GM19372 (cell line): Measurements from ENCODE around the gene AHRR.

ENCODE experiments used
- ATAC-seq: cut with Tn5 transposase; IDR thresholded peaks from one replicate; pipeline ENCODE4 v1.9.1; 2021; ENCODE audit warnings: mild to moderate bottlenecking, low read depth, moderate library complexity; ENCODE audit not compliant: unreplicated experiment

Gene AHRR

GRCh38 chr5:344668-345067 is 23.2 kb downstream of the AHRR start:
- no peak for ATAC-seq

GRCh38 chr5:345404-346195 is 24.1 kb downstream of the AHRR start:
- no peak for ATAC-seq

- no peak for ATAC-seq
These were observed 24.9 kb downstream of the AHRR start for GRCh38 chr5:346229-346935.

- ATAC-seq = no peak
These were observed 26.3 kb downstream of the AHRR start for GRCh38 chr5:347712-348284.

GRCh38 chr5:348726-349125 is 27.2 kb downstream of the AHRR start:
- no peak for ATAC-seq

GRCh38 chr5:350355-350754 is 28.8 kb downstream of the AHRR start:
- no peak for ATAC-seq

- no peak for ATAC-seq
These were observed 29.8 kb downstream of the AHRR start for GRCh38 chr5:351084-351920.

- no peak for ATAC-seq
These were observed 30.4 kb downstream of the AHRR start for GRCh38 chr5:351921-352245.

GRCh38 chr5:352639-353611 is 31.4 kb downstream of the AHRR start:
- ATAC-seq = no peak

- ATAC-seq = no peak
These were observed 32.4 kb downstream of the AHRR start for GRCh38 chr5:353612-354580.

GRCh38 chr5:354581-355378 is 33.3 kb downstream of the AHRR start:
- ATAC-seq = no peak

- no peak for ATAC-seq
These were observed 33.9 kb downstream of the AHRR start for GRCh38 chr5:355379-355935.

GRCh38 chr5:355958-356357 is 34.4 kb downstream of the AHRR start:
- ATAC-seq = no peak

- no peak for ATAC-seq
These were observed 37.9 kb downstream of the AHRR start for GRCh38 chr5:359301-359897.

- no peak for ATAC-seq
These were observed 38.9 kb downstream of the AHRR start for GRCh38 chr5:360257-361027.

- no peak for ATAC-seq
These were observed 40.7 kb downstream of the AHRR start for GRCh38 chr5:362189-362588.
